H1 (cell line): ENCODE data around the gene APOBEC3H.

Experiments used
- EP300 ChIP-seq, 2 experiments: IDR thresholded peaks; 1 replicate in 1 of 2; 2 replicates in 1 of 2; pipeline ENCODE4 v1.6.1; 2011 to 2012; ENCODE audit warnings: low read depth in 2 of 2, low read length in 2 of 2, mild to moderate bottlenecking in 2 of 2, borderline replicate concordance in 1 of 2, inconsistent platforms in 1 of 2, moderate library complexity in 1 of 2
- JUND ChIP-seq: IDR thresholded peaks from 2 replicates; pipeline ENCODE4 v1.6.1; 2011; ENCODE audit warnings: mild to moderate bottlenecking, improper control_type of control experiment, low read length
- KDM1A ChIP-seq: fragments of 200-600, 300-600 bp; sonication (generic); IDR thresholded peaks from 2 replicates; pipeline ENCODE4 v1.7.1; 2016; ENCODE audit warnings: mild to moderate bottlenecking, low read length, borderline replicate concordance
- POLR2A ChIP-seq, 2 experiments: IDR thresholded peaks; 1 replicate in 1 of 2; 2 replicates in 1 of 2; pipeline ENCODE4 v1.6.1; 2011; ENCODE audit warnings: low read depth in 2 of 2, low read length in 2 of 2, mild to moderate bottlenecking in 2 of 2; ENCODE audit errors: control extremely low read depth in 1 of 2
- POLR2AphosphoS5 ChIP-seq: IDR thresholded peaks from 2 replicates; pipeline ENCODE4 v1.6.1; 2011; ENCODE audit warnings: low read depth, low read length
- RAD21 ChIP-seq, 2 experiments: IDR thresholded peaks in 1 of 2; conservative IDR thresholded peaks in 1 of 2; 2 replicates each; pipeline ENCODE4 v1.6.1; 2011; ENCODE audit warnings: low read depth in 2 of 2, low read length in 2 of 2, improper control_type of control experiment in 1 of 2, inconsistent platforms in 1 of 2, mild to moderate bottlenecking in 1 of 2, moderate library complexity in 1 of 2
- RFX5 ChIP-seq: IDR thresholded peaks from 2 replicates; pipeline ENCODE4 v1.6.1; 2011; ENCODE audit warnings: low read depth, low read length, improper control_type of control experiment, borderline replicate concordance
- SIX5 ChIP-seq: IDR thresholded peaks from 2 replicates; pipeline ENCODE4 v1.6.1; 2011; ENCODE audit warnings: mild to moderate bottlenecking, low read depth, low read length
- TAF1 ChIP-seq: IDR thresholded peaks from 2 replicates; pipeline ENCODE4 v1.6.1; 2011; ENCODE audit warnings: mild to moderate bottlenecking, low read depth, low read length
- TCF12 ChIP-seq: IDR thresholded peaks from 2 replicates; pipeline ENCODE4 v1.6.1; 2011; ENCODE audit warnings: low read depth, mild to moderate bottlenecking, low read length
- ZNF274 ChIP-seq: IDR thresholded peaks from 2 replicates; pipeline ENCODE4 v1.7.0; 2012; ENCODE audit warnings: low read length, borderline replicate concordance; ENCODE audit errors: extremely low read depth
- TF ChIP-seq, protein P1 (sequence below), 3 experiments: IDR thresholded peaks; 1 replicate in 2 of 3; 2 replicates in 1 of 3; pipeline versions ENCODE4 v1.5.1 to v1.6.1; 2011; ENCODE audit warnings: low read length in 3 of 3, mild to moderate bottlenecking in 3 of 3, inconsistent platforms in 2 of 3, low read depth in 1 of 3, moderate library complexity in 1 of 3; ENCODE audit not compliant: insufficient read depth in 1 of 3; ENCODE audit errors: control extremely low read depth in 1 of 3
- TF ChIP-seq, protein P2 (sequence below): IDR thresholded peaks from 2 replicates; pipeline ENCODE4 v1.6.1; 2012; ENCODE audit warnings: inconsistent platforms

DNA sequence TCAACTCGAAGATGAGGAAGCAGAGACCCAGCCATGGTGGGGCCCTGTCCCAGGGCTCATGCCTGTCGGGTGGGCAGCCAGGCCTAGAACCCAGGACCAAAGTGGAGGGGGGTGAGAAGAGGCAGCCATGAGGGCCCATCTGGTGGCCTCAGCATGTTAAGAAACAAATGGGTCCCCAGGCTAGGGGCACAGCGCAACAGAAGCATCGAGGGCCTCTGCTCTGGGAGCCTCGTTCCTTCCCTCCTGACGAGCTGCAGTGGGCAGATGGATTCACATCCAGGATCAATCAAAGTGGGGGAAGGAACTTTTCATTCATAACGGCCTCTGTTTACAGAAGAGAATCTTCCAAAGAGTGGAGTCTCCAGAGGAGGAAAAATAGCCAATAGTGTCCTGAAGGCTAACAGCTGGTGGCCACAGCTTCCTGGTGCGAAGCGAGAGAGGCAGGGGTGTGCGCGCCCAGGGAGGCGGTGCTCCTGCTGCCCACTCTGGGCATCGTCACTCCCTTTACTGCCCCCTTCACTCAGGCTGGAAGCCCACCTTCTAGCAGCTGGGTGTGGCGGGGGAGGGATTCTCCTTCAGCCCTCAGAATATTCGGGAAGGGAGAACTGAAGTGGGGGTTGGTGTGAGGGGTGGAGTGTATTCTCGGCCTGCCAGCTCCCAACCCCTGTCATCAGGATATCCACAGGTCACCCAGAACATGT lies 51.1 kb downstream of the APOBEC3H start:
- TF ChIP-seq POLR2A (IDR thresholded peaks at IDR 0.05; ENCODE audit: control extremely low read depth in 1 of 2, low read depth in 2 of 2, low read length in 2 of 2) (no peak), TAF1 (no peak), TCF12 (no peak), RAD21 (IDR thresholded peaks at IDR 0.05 in 1 of 2, conservative IDR thresholded peaks at IDR 0.05 in 1 of 2; ENCODE audit: low read depth in 2 of 2, low read length in 2 of 2) (no peak), KDM1A (no peak), POLR2AphosphoS5 (no peak), JUND (no peak), SIX5 (no peak), RFX5 (no peak), EP300 (IDR thresholded peaks at IDR 0.05; ENCODE audit: borderline replicate concordance in 1 of 2, low read depth in 2 of 2, low read length in 2 of 2) (no peak), ZNF274 (no peak)
- TF ChIP-seq, protein P1, sequence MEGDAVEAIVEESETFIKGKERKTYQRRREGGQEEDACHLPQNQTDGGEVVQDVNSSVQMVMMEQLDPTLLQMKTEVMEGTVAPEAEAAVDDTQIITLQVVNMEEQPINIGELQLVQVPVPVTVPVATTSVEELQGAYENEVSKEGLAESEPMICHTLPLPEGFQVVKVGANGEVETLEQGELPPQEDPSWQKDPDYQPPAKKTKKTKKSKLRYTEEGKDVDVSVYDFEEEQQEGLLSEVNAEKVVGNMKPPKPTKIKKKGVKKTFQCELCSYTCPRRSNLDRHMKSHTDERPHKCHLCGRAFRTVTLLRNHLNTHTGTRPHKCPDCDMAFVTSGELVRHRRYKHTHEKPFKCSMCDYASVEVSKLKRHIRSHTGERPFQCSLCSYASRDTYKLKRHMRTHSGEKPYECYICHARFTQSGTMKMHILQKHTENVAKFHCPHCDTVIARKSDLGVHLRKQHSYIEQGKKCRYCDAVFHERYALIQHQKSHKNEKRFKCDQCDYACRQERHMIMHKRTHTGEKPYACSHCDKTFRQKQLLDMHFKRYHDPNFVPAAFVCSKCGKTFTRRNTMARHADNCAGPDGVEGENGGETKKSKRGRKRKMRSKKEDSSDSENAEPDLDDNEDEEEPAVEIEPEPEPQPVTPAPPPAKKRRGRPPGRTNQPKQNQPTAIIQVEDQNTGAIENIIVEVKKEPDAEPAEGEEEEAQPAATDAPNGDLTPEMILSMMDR (IDR thresholded peaks at IDR 0.05; ENCODE audit: control extremely low read depth in 1 of 3, insufficient read depth in 1 of 3, low read depth in 1 of 3, low read length in 3 of 3) = no peak
- TF ChIP-seq, protein P2, sequence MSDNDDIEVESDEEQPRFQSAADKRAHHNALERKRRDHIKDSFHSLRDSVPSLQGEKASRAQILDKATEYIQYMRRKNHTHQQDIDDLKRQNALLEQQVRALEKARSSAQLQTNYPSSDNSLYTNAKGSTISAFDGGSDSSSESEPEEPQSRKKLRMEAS = no peak
